HepG2 (cell line): Measurements from ENCODE around the gene NEUROD1. TPM values are rescaled to one million over a fixed set of nuclear protein-coding genes. Genes with fewer than 3 reads are reported as not detected.

ENCODE experiments used
- CHD2 ChIP-seq: IDR thresholded peaks from 2 replicates; pipeline ENCODE4 v1.6.1; 2011; ENCODE audit warnings: low read depth, low read length, improper control_type of control experiment
- E2F5 ChIP-seq: sonication (generic); formaldehyde crosslinking; conservative IDR thresholded peaks from 2 replicates; pipeline ENCODE4 v1.4.0; 2020; ENCODE audit warnings: missing genetic modification reagents
- EZH2 ChIP-seq: conservative IDR thresholded peaks from 2 replicates; pipeline ENCODE4 v1.6.1; 2012; ENCODE audit warnings: mild to moderate bottlenecking, low read depth, low read length, moderate library complexity
- FOXP4 ChIP-seq: sonication (generic); formaldehyde crosslinking; IDR thresholded peaks from 2 replicates; pipeline ENCODE4 v1.4.0; 2020; ENCODE audit warnings: missing genetic modification reagents
- HMG20B ChIP-seq: conservative IDR thresholded peaks from 2 replicates; pipeline ENCODE4 v1.6.1; 2016; ENCODE audit warnings: missing genetic modification reagents, missing compliant biosample characterization
- HOXA3 ChIP-seq: sonication (generic); formaldehyde crosslinking; IDR thresholded peaks from 2 replicates; pipeline ENCODE4 v1.5.0; 2020; ENCODE audit warnings: missing genetic modification reagents
- MED8 ChIP-seq: sonication (generic); formaldehyde crosslinking; IDR thresholded peaks from 2 replicates; pipeline ENCODE4 v1.8.1; 2023; ENCODE audit warnings: mild to moderate bottlenecking, missing genetic modification reagents; ENCODE audit not compliant: insufficient replicate concordance
- MYPOP ChIP-seq: sonication (generic); formaldehyde crosslinking; IDR thresholded peaks from 2 replicates; pipeline ENCODE4 v1.8.1; 2023; ENCODE audit warnings: mild to moderate bottlenecking, moderate library complexity, missing genetic modification reagents
- ZNF253 ChIP-seq: sonication (generic); formaldehyde crosslinking; IDR thresholded peaks from 2 replicates; pipeline ENCODE4 v1.8.0; 2022; ENCODE audit warnings: mild to moderate bottlenecking, missing genetic modification reagents, borderline replicate concordance
- ZNF3 ChIP-seq: IDR thresholded peaks from 2 replicates; pipeline ENCODE4 v1.7.0; 2017; ENCODE audit warnings: inconsistent platforms
- ZNF589 ChIP-seq: sonication (generic); formaldehyde crosslinking; conservative IDR thresholded peaks from 2 replicates; pipeline ENCODE4 v1.8.0; 2022; ENCODE audit warnings: mild to moderate bottlenecking, moderate library complexity, missing genetic modification reagents
- ZNF761 ChIP-seq: sonication (generic); formaldehyde crosslinking; conservative IDR thresholded peaks from 2 replicates; pipeline ENCODE4 v1.4.0; 2020; ENCODE audit warnings: mild to moderate bottlenecking, missing genetic modification reagents
- polyA plus RNA-seq, 8 experiments: library from polyadenylated mRNA; depleted of rRNA in 3 of 8; stranded (reverse) in 7 of 8; unstranded in 1 of 8; fragments of >200 nt; fragmentation: Illumina TruSeq in 4 of 8; extraction: Trizol in 4 of 8; gene quantifications; 2 replicates each; pipeline versions ENCODE4 v1.2.1 to v1.2.3, GENCODE V29; 2011 to 2016; ENCODE audit warnings: low read depth in 4 of 8, missing spikeins in 1 of 8, mixed read lengths in 1 of 8; ENCODE audit not compliant: insufficient read depth in 1 of 8
- total RNA-seq, 5 experiments: library from RNA; depleted of rRNA; stranded (reverse); fragments of >200 nt; fragmentation: Illumina TruSeq; extraction: Trizol; gene quantifications; 2 replicates each; pipeline ENCODE4 v1.2.3, GENCODE V29; 2016; ENCODE audit warnings: low read depth in 1 of 5
- TF ChIP-seq, protein P1 (sequence below), 2 experiments: sonication (generic) in 1 of 2; formaldehyde crosslinking in 1 of 2; IDR thresholded peaks; 2 replicates each; pipeline versions ENCODE4 v1.6.1 to v1.9.0; 2014 to 2022; ENCODE audit warnings: antibody characterized with exemption in 1 of 2, borderline replicate concordance in 1 of 2, inconsistent platforms in 1 of 2, low read depth in 1 of 2, missing genetic modification reagents in 1 of 2
- TF ChIP-seq, protein P2 (sequence below): IDR thresholded peaks from 2 replicates; pipeline ENCODE4 v1.6.1; 2016; ENCODE audit warnings: low read depth
- TF ChIP-seq, protein P3 (sequence below): sonication (generic); formaldehyde crosslinking; IDR thresholded peaks from 2 replicates; pipeline ENCODE4 v1.5.0; 2020; ENCODE audit warnings: missing genetic modification reagents, mild to moderate bottlenecking, borderline replicate concordance

The NEUROD1 gene
- total and polyA plus RNA-seq, 2 of the 13 experiments (the other 11 are each of a cell fraction or from before 2014, with no cell fraction given): not detected

GRCh38 chr2:181677912-181678586 is 2.3 kb downstream of the NEUROD1 start (continued):
- peak; percentile 93 for TF ChIP-seq ZNF589 (CRISPR knock-in tag)
- TF ChIP-seq FOXP4 (CRISPR knock-in tag): peak; percentile 42; the same call in 1 of the 2 replicates
- TF ChIP-seq, protein P1, sequence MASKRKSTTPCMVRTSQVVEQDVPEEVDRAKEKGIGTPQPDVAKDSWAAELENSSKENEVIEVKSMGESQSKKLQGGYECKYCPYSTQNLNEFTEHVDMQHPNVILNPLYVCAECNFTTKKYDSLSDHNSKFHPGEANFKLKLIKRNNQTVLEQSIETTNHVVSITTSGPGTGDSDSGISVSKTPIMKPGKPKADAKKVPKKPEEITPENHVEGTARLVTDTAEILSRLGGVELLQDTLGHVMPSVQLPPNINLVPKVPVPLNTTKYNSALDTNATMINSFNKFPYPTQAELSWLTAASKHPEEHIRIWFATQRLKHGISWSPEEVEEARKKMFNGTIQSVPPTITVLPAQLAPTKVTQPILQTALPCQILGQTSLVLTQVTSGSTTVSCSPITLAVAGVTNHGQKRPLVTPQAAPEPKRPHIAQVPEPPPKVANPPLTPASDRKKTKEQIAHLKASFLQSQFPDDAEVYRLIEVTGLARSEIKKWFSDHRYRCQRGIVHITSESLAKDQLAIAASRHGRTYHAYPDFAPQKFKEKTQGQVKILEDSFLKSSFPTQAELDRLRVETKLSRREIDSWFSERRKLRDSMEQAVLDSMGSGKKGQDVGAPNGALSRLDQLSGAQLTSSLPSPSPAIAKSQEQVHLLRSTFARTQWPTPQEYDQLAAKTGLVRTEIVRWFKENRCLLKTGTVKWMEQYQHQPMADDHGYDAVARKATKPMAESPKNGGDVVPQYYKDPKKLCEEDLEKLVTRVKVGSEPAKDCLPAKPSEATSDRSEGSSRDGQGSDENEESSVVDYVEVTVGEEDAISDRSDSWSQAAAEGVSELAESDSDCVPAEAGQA (IDR thresholded peaks at IDR 0.05; ENCODE audit: low read depth): no peak
- TF ChIP-seq, protein P1 (CRISPR knock-in tag; IDR thresholded peaks at IDR 0.05; ENCODE audit: borderline replicate concordance): peak; percentile 97
- TF ChIP-seq, protein P2, sequence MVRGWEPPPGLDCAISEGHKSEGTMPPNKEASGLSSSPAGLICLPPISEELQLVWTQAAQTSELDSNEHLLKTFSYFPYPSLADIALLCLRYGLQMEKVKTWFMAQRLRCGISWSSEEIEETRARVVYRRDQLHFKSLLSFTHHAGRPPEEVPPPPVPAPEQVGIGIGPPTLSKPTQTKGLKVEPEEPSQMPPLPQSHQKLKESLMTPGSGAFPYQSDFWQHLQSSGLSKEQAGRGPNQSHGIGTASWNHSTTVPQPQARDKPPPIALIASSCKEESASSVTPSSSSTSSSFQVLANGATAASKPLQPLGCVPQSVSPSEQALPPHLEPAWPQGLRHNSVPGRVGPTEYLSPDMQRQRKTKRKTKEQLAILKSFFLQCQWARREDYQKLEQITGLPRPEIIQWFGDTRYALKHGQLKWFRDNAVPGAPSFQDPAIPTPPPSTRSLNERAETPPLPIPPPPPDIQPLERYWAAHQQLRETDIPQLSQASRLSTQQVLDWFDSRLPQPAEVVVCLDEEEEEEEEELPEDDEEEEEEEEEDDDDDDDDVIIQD (CRISPR knock-in tag): peak; percentile 26; the same call in 1 of the 2 replicates
- peak; percentile 82; the same call in 1 of the 2 replicates for TF ChIP-seq HMG20B (CRISPR knock-in tag)
- no peak for TF ChIP-seq ZNF3 (CRISPR knock-in tag)
- TF ChIP-seq HOXA3 (CRISPR knock-in tag): peak; percentile 75
- no peak for TF ChIP-seq EZH2
- TF ChIP-seq MYPOP (CRISPR knock-in tag): peak; percentile 76
- no peak for TF ChIP-seq CHD2
- peak; percentile 72; the same call in 1 of the 2 replicates for TF ChIP-seq E2F5 (CRISPR knock-in tag)
- TF ChIP-seq ZNF761 (CRISPR knock-in tag): 0 out of 2 replicates have a peak, but pooled peaks have one; percentile 34
- peak; percentile 81; the same call in 1 of the 2 replicates for TF ChIP-seq ZNF253
- TF ChIP-seq, protein P3, sequence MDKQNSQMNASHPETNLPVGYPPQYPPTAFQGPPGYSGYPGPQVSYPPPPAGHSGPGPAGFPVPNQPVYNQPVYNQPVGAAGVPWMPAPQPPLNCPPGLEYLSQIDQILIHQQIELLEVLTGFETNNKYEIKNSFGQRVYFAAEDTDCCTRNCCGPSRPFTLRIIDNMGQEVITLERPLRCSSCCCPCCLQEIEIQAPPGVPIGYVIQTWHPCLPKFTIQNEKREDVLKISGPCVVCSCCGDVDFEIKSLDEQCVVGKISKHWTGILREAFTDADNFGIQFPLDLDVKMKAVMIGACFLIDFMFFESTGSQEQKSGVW: peak; percentile 40; the same call in 1 of the 2 replicates
- no peak for TF ChIP-seq MED8 (CRISPR knock-in tag)
